GM12878 (cell line): Measurements from ENCODE around the gene ZFHX2. TPM values are rescaled to one million over a fixed set of nuclear protein-coding genes. Genes with fewer than 3 reads are reported as not detected.

Experiments used
- ATAC-seq: fragments of 200-7000 bp; cut with Tn5 transposase; 3 replicates; pipeline ENCODE4 v1.9.1; 2020; ENCODE audit warnings: mild to moderate bottlenecking, moderate library complexity
- BruUV-seq: library from RNA; stranded (reverse); fragments of 400-500 nt; replicated peaks from 2 replicates; lab custom pipeline; 2021; lab: Mats Ljungman, UMichigan
- CTCF ChIA-PET: fragments of 300-600 bp; sonication (Branson Sonifier 250); formaldehyde crosslinking; extraction: SDS; loops from one replicate; lab custom pipeline; 2021; ENCODE audit warnings: inconsistent platforms; lab: Yijun Ruan, JAX
- POLR2A ChIA-PET: fragments of 350-600 bp; formaldehyde crosslinking; extraction: SDS; loops from one replicate; lab custom pipeline; 2021; ENCODE audit warnings: inconsistent platforms; lab: Charles Lee
- RAD21 ChIA-PET: fragments of 300-600 bp; sonication (Branson Sonifier 250); formaldehyde crosslinking; loops from one replicate; lab custom pipeline; 2023; ENCODE audit warnings: antibody characterized with exemption; ENCODE audit not compliant: unreplicated experiment; lab: Charles Lee
- SMC1A ChIA-PET: fragments of 300-600 bp; sonication (Branson Sonifier 250); formaldehyde crosslinking; loops from one replicate; lab custom pipeline; 2023; ENCODE audit not compliant: unreplicated experiment, uncharacterized antibody; lab: Charles Lee
- DNase-seq: peaks from one replicate; pipeline ENCODE4 v3.0.0-alpha.2; 2011; ENCODE audit warnings: low read depth, low spot score
- FAIRE-seq: peaks from 3 replicates; lab custom pipeline; 2011; peaks lifted over from hg19 to GRCh38; lab: Jason Lieb, UNC
- H2AFZ ChIP-seq: 2 replicates; pipeline ENCODE4 v1.6.0; 2011; ENCODE audit warnings: low read depth, low read length, control low read depth; ENCODE audit not compliant: control insufficient read depth
- H3K27ac ChIP-seq: 2 replicates; pipeline ENCODE4 v1.5.1; 2011; ENCODE audit warnings: control low read depth; ENCODE audit not compliant: control insufficient read depth, insufficient read depth
- H3K27me3 ChIP-seq, 2 experiments: replicated peaks in 1 of 2; 2 replicates each; pipeline versions ENCODE4 v1.6.0 to v1.6.1; 2011; ENCODE audit warnings: low read length in 1 of 2; ENCODE audit not compliant: control insufficient read depth in 2 of 2, insufficient read depth in 2 of 2
- H3K36me3 ChIP-seq, 2 experiments: 2 replicates each; pipeline ENCODE4 v1.5.1; 2011; ENCODE audit warnings: low read length in 1 of 2; ENCODE audit not compliant: control insufficient read depth in 2 of 2, insufficient read depth in 2 of 2
- H3K4me1 ChIP-seq: 2 replicates; pipeline ENCODE4 v1.6.1; 2011; ENCODE audit warnings: mild to moderate bottlenecking, low read length, moderate library complexity, mixed read lengths; ENCODE audit not compliant: control insufficient read depth, insufficient read depth
- H3K4me2 ChIP-seq: 2 replicates; pipeline ENCODE4 v1.6.0; 2011; ENCODE audit warnings: control low read depth; ENCODE audit not compliant: control insufficient read depth, insufficient read depth
- H3K4me3 ChIP-seq: fragments of 200-600 bp; sonication (generic); 2 replicates; pipeline ENCODE4 v1.5.1; 2016
- H3K79me2 ChIP-seq: 2 replicates; pipeline ENCODE4 v1.6.0; 2011; ENCODE audit warnings: low read length; ENCODE audit not compliant: control insufficient read depth, insufficient read depth
- H3K9ac ChIP-seq: 2 replicates; pipeline ENCODE4 v1.8.0; 2011; ENCODE audit warnings: low read length, control low read depth, mixed read lengths; ENCODE audit not compliant: control insufficient read depth, insufficient read depth
- H3K9me3 ChIP-seq: replicated peaks from 3 replicates; pipeline ENCODE4 v1.5.1; 2011; ENCODE audit warnings: mild to moderate bottlenecking, low read length; ENCODE audit not compliant: control insufficient read depth, insufficient read depth
- H4K20me1 ChIP-seq: 2 replicates; pipeline ENCODE4 v1.6.0; 2011; ENCODE audit not compliant: control insufficient read depth, insufficient read depth
- ASH2L ChIP-seq: fragments of 300-600, 200-600 bp; sonication (generic); IDR thresholded peaks from 2 replicates; pipeline ENCODE4 v1.6.1; 2017; ENCODE audit warnings: low read depth, mild to moderate bottlenecking, borderline replicate concordance
- ATF2 ChIP-seq: IDR thresholded peaks from 2 replicates; pipeline ENCODE4 v1.6.1; 2012; ENCODE audit warnings: low read length, inconsistent platforms
- BACH1 ChIP-seq: fragments of 450-650 bp; IDR thresholded peaks from 2 replicates; pipeline ENCODE4 v1.6.1; 2017; ENCODE audit warnings: mild to moderate bottlenecking, borderline replicate concordance
- EGR1 ChIP-seq, 2 experiments: IDR thresholded peaks; 1 replicate in 1 of 2; 2 replicates in 1 of 2; pipeline ENCODE4 v1.6.1; 2011 to 2012; ENCODE audit warnings: low read depth in 2 of 2, low read length in 2 of 2, borderline replicate concordance in 1 of 2, mild to moderate bottlenecking in 1 of 2, moderate library complexity in 1 of 2
- ELK1 ChIP-seq: IDR thresholded peaks from 2 replicates; pipeline ENCODE4 v1.6.1; 2012; ENCODE audit warnings: low read depth, low read length, improper control_type of control experiment
- EZH2 ChIP-seq: IDR thresholded peaks from 2 replicates; pipeline ENCODE4 v1.6.1; 2012; ENCODE audit warnings: low read depth, mild to moderate bottlenecking, control low read depth, inconsistent platforms, low read length, borderline replicate concordance; ENCODE audit not compliant: control insufficient read depth
- IRF4 ChIP-seq: IDR thresholded peaks from 2 replicates; pipeline ENCODE4 v1.6.1; 2011; ENCODE audit warnings: low read depth, low read length
- MLLT1 ChIP-seq: fragments of 450-650 bp; IDR thresholded peaks from 2 replicates; pipeline ENCODE4 v1.6.1; 2016; ENCODE audit warnings: mild to moderate bottlenecking
- POU2F2 ChIP-seq: IDR thresholded peaks from 3 replicates; pipeline ENCODE4 v1.6.1; 2011; ENCODE audit warnings: low read depth, mild to moderate bottlenecking, low read length, borderline replicate concordance
- SUPT20H ChIP-seq: IDR thresholded peaks from 2 replicates; pipeline ENCODE4 v1.6.1; 2011; ENCODE audit warnings: low read depth, mild to moderate bottlenecking, low read length, moderate library complexity, borderline replicate concordance; ENCODE audit not compliant: control insufficient read depth
- TCF3 ChIP-seq: IDR thresholded peaks from 2 replicates; pipeline ENCODE4 v1.6.1; 2012; ENCODE audit warnings: low read depth, mild to moderate bottlenecking, low read length, borderline replicate concordance; ENCODE audit not compliant: insufficient read depth
- USF2 ChIP-seq: IDR thresholded peaks from 2 replicates; pipeline ENCODE4 v1.6.1; 2011; ENCODE audit warnings: low read depth, low read length, improper control_type of control experiment, borderline replicate concordance
- ZBED1 ChIP-seq: IDR thresholded peaks from 2 replicates; pipeline ENCODE4 v1.6.1; 2016; ENCODE audit warnings: borderline replicate concordance
- ZZZ3 ChIP-seq: IDR thresholded peaks from 2 replicates; pipeline ENCODE4 v1.6.1; 2011; ENCODE audit warnings: low read depth; ENCODE audit not compliant: control insufficient read depth, insufficient read length
- WGBS: methylation state at CpG from one replicate; pipeline ENCODE4 v1.1.6; 2016; ENCODE audit warnings: low lambda C conversion rate; ENCODE audit not compliant: insufficient replicate concordance, insufficient coverage; ENCODE audit errors: missing lambda C conversion rate; 5-methylcytosine and 5-hydroxymethylcytosine counted together
- in situ Hi-C: fragments of 300-500 bp; cut with MboI; formaldehyde crosslinking; loops from 9 replicates; pipeline ENCODE4 v1.14.3; 2018; ENCODE audit warnings: mixed read lengths
- intact Hi-C: fragments of 100-400 bp; cut with micrococcal nuclease; formaldehyde crosslinking; loops from one replicate; pipeline ENCODE4 v1.14.2; 2022; ENCODE audit not compliant: unreplicated experiment
- polyA plus RNA-seq, 11 experiments: library from polyadenylated mRNA; depleted of rRNA in 4 of 11; unstranded in 6 of 11; stranded (reverse) in 5 of 11; fragments of >200 nt; fragmentation: Nextera tagmentation in 4 of 11; fragmentation: Illumina TruSeq in 1 of 11; extraction: Ambion mirVana in 4 of 11; extraction: Trizol in 1 of 11; gene quantifications; 1 replicate in 1 of 11; 2 replicates in 10 of 11; pipeline versions ENCODE4 v1.2.1 to v1.2.3, GENCODE V29; 2011 to 2016; ENCODE audit warnings: inconsistent platforms in 2 of 11, missing spikeins in 2 of 11, low read depth in 1 of 11
- total RNA-seq, 4 experiments: library from RNA; depleted of rRNA in 3 of 4; stranded (reverse); fragments of >200 nt in 3 of 4; fragmentation: Illumina TruSeq in 1 of 4; extraction: Trizol in 1 of 4; gene quantifications; 2 replicates each; pipeline versions ENCODE4 v1.2.1 to v1.2.3, GENCODE V29; 2013 to 2021

Gene ZFHX2
- total and polyA plus RNA-seq, 10 of the 15 experiments (the other 5 are each of a cell fraction or from before 2014, with no cell fraction given), result 0.27 to 2.2 (median 0.55) TPM

- intact Hi-C loops, result no loop called here
- Histone ChIP-seq H3K4me3 (no peak overlapping the region), H3K27me3 (no peaks in the 10 kb centered on the region), H4K20me1 (no peaks in the 10 kb centered on the region), H3K36me3 (no peaks in the 10 kb centered on the region), H3K9me3 (no peaks in the 10 kb centered on the region), H3K4me1 (no peaks in the 10 kb centered on the region), H2AFZ (no peak overlapping the region), H3K27ac (no peak overlapping the region), H3K9ac (no peak overlapping the region), H3K79me2 (no peaks in the 10 kb centered on the region), H3K4me2 (no peak overlapping the region)
- ATAC-seq (no peak), DNase-seq (no peak), FAIRE-seq (no peak)
- ChIA-PET CTCF (no interaction called here), SMC1A (no interaction called here), POLR2A (no interaction called here), RAD21 (no interaction called here)
- 69% methylated on average over 8 of the region's 8 CpGs for WGBS
- in situ Hi-C loops, result no loop called here
- no peak for TF ChIP-seq ELK1
- TF ChIP-seq USF2, result no peak
- TF ChIP-seq POU2F2, result no peak
- TF ChIP-seq ASH2L, result no peak
- no peak for TF ChIP-seq EGR1 (IDR thresholded peaks at IDR 0.05; ENCODE audit: borderline replicate concordance in 1 of 2, low read depth in 2 of 2, low read length in 2 of 2)
- no peak for TF ChIP-seq TCF3
- no peak for TF ChIP-seq MLLT1
- TF ChIP-seq ATF2, result no peak
- TF ChIP-seq ZZZ3, result no peak
- TF ChIP-seq IRF4, result no peak
- TF ChIP-seq SUPT20H, result no peak
- no peak for TF ChIP-seq ZBED1
- no peak for TF ChIP-seq EZH2
- TF ChIP-seq BACH1, result no peak
- no TSS peak for BruUV-seq
Measured at GRCh38 chr14:23513818-23514643, 37.5 kb downstream of the ZFHX2 start.
